GM23248 (cell line): Measurements from ENCODE around the gene OXGR1. TPM values are rescaled to one million over a fixed set of nuclear protein-coding genes. Genes with fewer than 3 reads are reported as not detected.
"Not testable (repeated sequence)": the region's sequence is repeated elsewhere in the genome, so short reads cannot be mapped to it uniquely, and the experiment has no call there.

Experiments used
- DNase-seq: peaks from one replicate; pipeline ENCODE4 v3.0.0-alpha.2; 2015
- H2AFZ ChIP-seq: fragments of 200-600 bp; sonication (generic); 2 replicates; pipeline ENCODE4 v1.6.1; 2016; ENCODE audit warnings: antibody characterized with exemption
- H3F3A ChIP-seq: fragments of 200-600 bp; sonication (generic); 2 replicates; pipeline ENCODE4 v1.6.1; 2016; ENCODE audit warnings: mild to moderate bottlenecking, antibody characterized with exemption, mixed run types; ENCODE audit not compliant: insufficient read depth
- H3K27ac ChIP-seq: fragments of 200-600 bp; sonication (generic); 2 replicates; pipeline ENCODE4 v1.5.1; 2016; ENCODE audit warnings: mild to moderate bottlenecking
- H3K27me3 ChIP-seq: fragments of 200-600 bp; sonication (generic); replicated peaks from 2 replicates; pipeline ENCODE4 v1.6.1; 2016; ENCODE audit warnings: mild to moderate bottlenecking; ENCODE audit not compliant: insufficient read depth
- H3K36me3 ChIP-seq: fragments of 200-600 bp; sonication (generic); 2 replicates; pipeline ENCODE4 v1.6.1; 2016; ENCODE audit warnings: low read depth, mild to moderate bottlenecking
- H3K4me1 ChIP-seq: fragments of 200-600 bp; sonication (generic); 2 replicates; pipeline ENCODE4 v1.6.1; 2016; ENCODE audit warnings: mild to moderate bottlenecking; ENCODE audit not compliant: insufficient read depth
- H3K4me2 ChIP-seq: fragments of 200-600 bp; sonication (generic); one replicate; pipeline ENCODE4 v1.6.1; 2016; ENCODE audit warnings: mild to moderate bottlenecking; ENCODE audit not compliant: unreplicated experiment
- H3K4me3 ChIP-seq: fragments of 200-600 bp; sonication (generic); 2 replicates; pipeline ENCODE4 v1.5.1; 2016; ENCODE audit warnings: mild to moderate bottlenecking
- H3K79me2 ChIP-seq: fragments of 200-600 bp; sonication (generic); 2 replicates; pipeline ENCODE4 v1.6.1; 2016; ENCODE audit warnings: mild to moderate bottlenecking; ENCODE audit not compliant: insufficient read depth
- H3K9ac ChIP-seq: fragments of 200-600 bp; sonication (generic); 2 replicates; pipeline ENCODE4 v1.6.1; 2016; ENCODE audit warnings: mild to moderate bottlenecking
- H3K9me2 ChIP-seq: fragments of 200-600 bp; sonication (generic); 2 replicates; pipeline ENCODE4 v1.6.1; 2016; ENCODE audit warnings: mixed run types, mild to moderate bottlenecking, moderate library complexity; ENCODE audit not compliant: insufficient read depth
- H3K9me3 ChIP-seq: fragments of 200-600 bp; sonication (generic); one replicate; pipeline ENCODE4 v1.6.1; 2017; ENCODE audit warnings: low read depth
- H4K20me1 ChIP-seq: fragments of 200-600 bp; sonication (generic); 2 replicates; pipeline ENCODE4 v1.6.0; 2016; ENCODE audit not compliant: insufficient read depth
- EZH2 ChIP-seq: fragments of 200-600 bp; sonication (generic); IDR thresholded peaks from 2 replicates; pipeline ENCODE4 v1.6.1; 2018; ENCODE audit warnings: antibody characterized with exemption, mild to moderate bottlenecking; ENCODE audit not compliant: insufficient read depth, poor library complexity, severe bottlenecking
- EZH2phosphoT487 ChIP-seq: fragments of 200-600 bp; sonication (generic); IDR thresholded peaks from 2 replicates; pipeline ENCODE4 v1.6.1; 2018; ENCODE audit warnings: antibody characterized with exemption, moderate library complexity, mild to moderate bottlenecking, low read depth; ENCODE audit not compliant: insufficient read depth
- WGBS, 2 experiments: methylation state at CpG; one replicate each; pipeline ENCODE4 v1.1.6; 2015 to 2017; ENCODE audit warnings: low lambda C conversion rate in 2 of 2, low coverage in 1 of 2; ENCODE audit errors: missing lambda C conversion rate in 2 of 2; 5-methylcytosine and 5-hydroxymethylcytosine counted together
- in situ Hi-C: fragments of 300-500 bp; cut with MboI; formaldehyde crosslinking; loops from 2 replicates; pipeline ENCODE4 v1.15.0; 2020
- polyA plus RNA-seq: library from polyadenylated mRNA; unstranded; fragments of >200 nt; fragmentation: Nextera tagmentation; extraction: Ambion mirVana; gene quantifications from 2 replicates; pipeline ENCODE4 v1.2.1, GENCODE V29; 2016
- total RNA-seq: library from RNA; depleted of rRNA; stranded (reverse); fragments of >200 nt; shearing (Covaris generic); gene quantifications from 2 replicates; pipeline ENCODE4 v1.2.3, GENCODE V29; 2014

OXGR1 gene
- total and polyA plus RNA-seq, 2 experiments from 2014 or later: not detected

GRCh38 chr13:97027162-97027554 lies 32.9 kb upstream of the OXGR1 start:
- Histone ChIP-seq H3K4me1 (peaks cover 9% of the 10 kb centered on the region; the same call in 1 of the 2 replicates), H3K27ac (no peak overlapping the region), H3K4me3 (no peak overlapping the region), H2AFZ (peak overlapping the region; percentile 65), H3K27me3 (no peaks in the 10 kb centered on the region), H3K9me3 (no peaks in the 10 kb centered on the region), H4K20me1 (no peaks in the 10 kb centered on the region), H3K9me2 (no peaks in the 10 kb centered on the region), H3K4me2 (peak overlapping the region; percentile 39), H3K79me2 (no peaks in the 10 kb centered on the region), H3K9ac (no peak overlapping the region), H3K36me3 (no peaks in the 10 kb centered on the region), H3F3A (peaks cover 13% of the 10 kb centered on the region; the same call in 1 of the 2 replicates)
- DNase-seq: peak; percentile 52
- in situ Hi-C loops: no loop called here
- TF ChIP-seq EZH2phosphoT487: no peak
- no peak for TF ChIP-seq EZH2

- H3K9ac ChIP-seq: no peak overlapping the region
- H3K9me2 ChIP-seq: no peaks in the 10 kb centered on the region
- H3F3A ChIP-seq: peaks cover 13% of the 10 kb centered on the region; the same call in 1 of the 2 replicates
- DNase-seq: peak; percentile 50
- H3K4me3 ChIP-seq: no peak overlapping the region
- WGBS, 2 experiments: 15 to 16% methylated on average over 5 of the region's 5 CpGs
- H3K4me1 ChIP-seq: peaks cover 9% of the 10 kb centered on the region; the same call in 1 of the 2 replicates
- H3K9me3 ChIP-seq: no peaks in the 10 kb centered on the region
- no peak overlapping the region for H3K27ac ChIP-seq
- H2AFZ ChIP-seq: peak overlapping the region; percentile 65
- H3K4me2 ChIP-seq: peak overlapping the region; percentile 39
- no peaks in the 10 kb centered on the region for H3K27me3 ChIP-seq
- no peaks in the 10 kb centered on the region for H3K79me2 ChIP-seq
- H4K20me1 ChIP-seq: no peaks in the 10 kb centered on the region
- in situ Hi-C loops: no loop called here
- H3K36me3 ChIP-seq: no peaks in the 10 kb centered on the region
- TF ChIP-seq EZH2: no peak
Measured at GRCh38 chr13:97026531-97027161, 32.4 kb upstream of the OXGR1 start.

DNA sequence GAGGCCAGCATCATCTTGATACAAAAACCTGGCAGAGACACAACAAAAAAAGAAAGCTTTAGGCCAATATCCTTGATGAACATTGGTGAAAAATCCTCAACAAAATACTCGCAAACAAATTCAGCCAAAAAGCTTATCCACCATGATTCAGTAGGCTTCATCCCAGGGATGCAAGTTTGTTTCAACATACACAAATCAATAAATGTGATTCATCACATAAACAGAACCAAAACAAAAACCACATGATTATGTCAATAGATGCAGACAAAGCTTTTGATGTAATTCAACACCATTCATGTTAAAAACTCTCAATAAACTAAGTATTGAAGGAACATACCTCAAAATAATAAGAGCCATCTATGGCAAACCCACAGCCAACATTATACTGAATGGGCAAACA lies 29.5 kb upstream of the OXGR1 start:
- not testable (repeated sequence) for H3K9me2 ChIP-seq, H3K27me3 ChIP-seq, DNase-seq, H3K4me2 ChIP-seq, H3K79me2 ChIP-seq, H3K4me3 ChIP-seq, H3K27ac ChIP-seq, H4K20me1 ChIP-seq, H3K9ac ChIP-seq, H3K9me3 ChIP-seq, H3K36me3 ChIP-seq, H3K4me1 ChIP-seq, H2AFZ ChIP-seq
- in situ Hi-C loops: loop anchor here (25.0 kb wide), 1 partner anchor 788 kb away; no protein-coding TSS in a partner anchor
- 87 to 100% methylated on average over 1 of the region's 1 CpG for whole genome bisulfite sequencing, 2 experiments
- H3F3A ChIP-seq: peaks cover 13% of the 10 kb centered on the region; the same call in 1 of the 2 replicates

DNA sequence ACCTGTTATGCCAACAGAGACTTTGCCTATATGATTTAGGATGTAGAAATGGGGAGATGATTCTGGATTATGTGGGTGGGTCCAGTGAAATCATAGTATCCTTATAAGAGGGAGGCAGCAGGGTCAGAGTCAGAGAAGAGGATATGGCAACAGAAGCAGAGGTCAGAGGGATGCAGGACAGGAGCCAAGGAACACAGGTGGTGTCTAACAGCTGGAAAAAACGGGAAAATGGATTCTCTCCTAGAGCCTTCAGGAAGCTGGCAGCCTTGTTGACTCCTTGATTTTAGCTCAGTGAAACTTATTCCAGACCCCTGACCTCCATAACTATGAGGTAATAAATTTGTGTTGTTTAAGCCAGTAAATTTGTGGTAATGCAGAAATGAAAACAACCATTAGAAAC lies 28.8 kb upstream of the OXGR1 start:
- Histone ChIP-seq H3K9me3 (no peaks in the 10 kb centered on the region), H3K9me2 (no peaks in the 10 kb centered on the region), H4K20me1 (no peaks in the 10 kb centered on the region), H3K27ac (no peak overlapping the region), H3K79me2 (no peaks in the 10 kb centered on the region), H3F3A (peaks cover 13% of the 10 kb centered on the region; the same call in 1 of the 2 replicates), H3K4me3 (no peak overlapping the region), H2AFZ (no peak overlapping the region), H3K9ac (no peak overlapping the region), H3K4me1 (peaks cover 9% of the 10 kb centered on the region; the same call in 1 of the 2 replicates), H3K27me3 (no peaks in the 10 kb centered on the region), H3K4me2 (no peak overlapping the region), H3K36me3 (no peaks in the 10 kb centered on the region)
- in situ Hi-C loops: loop anchor here (25.0 kb wide), 1 partner anchor 789 kb away; no protein-coding TSS in a partner anchor
- DNase-seq: no peak
- WGBS, 2 experiments: 70 to 73% methylated on average over 1 of the region's 1 CpG
- TF ChIP-seq EZH2phosphoT487 (no peak), EZH2 (no peak)
